Measurements from ENCODE around the gene NR1H3.

DNA sequence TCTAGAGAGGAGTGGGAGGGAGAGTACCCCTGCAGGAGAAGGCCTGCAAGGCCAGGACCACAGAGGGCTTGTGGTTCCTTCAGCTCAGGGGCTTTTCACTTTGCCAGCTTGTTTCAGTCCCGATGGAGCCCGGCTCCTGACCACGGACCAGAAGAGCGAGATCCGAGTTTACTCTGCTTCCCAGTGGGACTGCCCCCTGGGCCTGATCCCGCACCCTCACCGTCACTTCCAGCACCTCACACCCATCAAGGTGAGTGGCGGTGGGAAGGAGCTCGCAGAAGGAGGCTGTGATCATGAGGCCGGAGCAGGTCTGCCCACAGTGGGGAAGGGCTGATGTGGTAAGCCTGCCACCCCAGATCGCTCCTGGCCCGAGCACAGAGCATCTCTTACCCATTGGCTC, 22.6 kb upstream of the NR1H3 start:
- TF ChIP-seq, protein P1, sequence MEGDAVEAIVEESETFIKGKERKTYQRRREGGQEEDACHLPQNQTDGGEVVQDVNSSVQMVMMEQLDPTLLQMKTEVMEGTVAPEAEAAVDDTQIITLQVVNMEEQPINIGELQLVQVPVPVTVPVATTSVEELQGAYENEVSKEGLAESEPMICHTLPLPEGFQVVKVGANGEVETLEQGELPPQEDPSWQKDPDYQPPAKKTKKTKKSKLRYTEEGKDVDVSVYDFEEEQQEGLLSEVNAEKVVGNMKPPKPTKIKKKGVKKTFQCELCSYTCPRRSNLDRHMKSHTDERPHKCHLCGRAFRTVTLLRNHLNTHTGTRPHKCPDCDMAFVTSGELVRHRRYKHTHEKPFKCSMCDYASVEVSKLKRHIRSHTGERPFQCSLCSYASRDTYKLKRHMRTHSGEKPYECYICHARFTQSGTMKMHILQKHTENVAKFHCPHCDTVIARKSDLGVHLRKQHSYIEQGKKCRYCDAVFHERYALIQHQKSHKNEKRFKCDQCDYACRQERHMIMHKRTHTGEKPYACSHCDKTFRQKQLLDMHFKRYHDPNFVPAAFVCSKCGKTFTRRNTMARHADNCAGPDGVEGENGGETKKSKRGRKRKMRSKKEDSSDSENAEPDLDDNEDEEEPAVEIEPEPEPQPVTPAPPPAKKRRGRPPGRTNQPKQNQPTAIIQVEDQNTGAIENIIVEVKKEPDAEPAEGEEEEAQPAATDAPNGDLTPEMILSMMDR (conservative IDR thresholded peaks at IDR 0.05; ENCODE audit: low read length), result no peak
- no peak for TF ChIP-seq EZH2phosphoT487 (IDR thresholded peaks at IDR 0.05; ENCODE audit: borderline replicate concordance, low read depth, low read length)

Data from OCI-LY7 (cell line).